Peyer's patch (tissue), 4 donors: ENCODE measurements around the gene BAIAP2. TPM values are rescaled to one million over a fixed set of nuclear protein-coding genes. Genes with fewer than 3 reads are reported as not detected.

Source experiments
- DNase-seq, 3 donors: peaks; one replicate each; pipeline ENCODE4 v3.0.0-alpha.2; 2017 to 2019
- H3K27ac ChIP-seq, 4 donors: fragments of 200-600 bp; sonication (generic); one replicate each; pipeline ENCODE4 v1.5.1; 2016 to 2019
- H3K27me3 ChIP-seq, 2 donors: fragments of 200-600 bp; sonication (generic); one replicate each; pipeline ENCODE4 v1.5.1; 2019
- H3K36me3 ChIP-seq, 3 donors: fragments of 200-600 bp; sonication (generic); one replicate each; pipeline ENCODE4 v1.5.1; 2016 to 2019
- H3K4me1 ChIP-seq, 4 donors: fragments of 200-600 bp; sonication (generic); one replicate each; pipeline ENCODE4 v1.5.1; 2016 to 2019
- H3K4me3 ChIP-seq, 4 donors: fragments of 200-600 bp; sonication (generic); 1 replicate in 3 of 4; 2 replicates in 1 of 4; pipeline ENCODE4 v1.5.1; 2016 to 2019; ENCODE audit warnings: mild to moderate bottlenecking in 1 of 4
- H3K9me3 ChIP-seq, 4 donors: fragments of 200-600 bp; sonication (generic); one replicate each; pipeline ENCODE4 v1.5.1; 2016 to 2019; ENCODE audit warnings: mild to moderate bottlenecking in 1 of 4
- POLR2A ChIP-seq, 2 donors: fragments of 450-650 bp; IDR thresholded peaks; one replicate each; pipeline ENCODE4 v1.5.1; 2017; ENCODE audit warnings: antibody characterized with exemption in 2 of 2, mild to moderate bottlenecking in 2 of 2, moderate library complexity in 2 of 2
- total RNA-seq, 4 donors: library from RNA; depleted of rRNA; stranded (reverse); fragments of >200 nt; gene quantifications; one replicate each; pipeline ENCODE4 v1.1.0, GENCODE V29; 2016
- TF ChIP-seq, protein P1 (sequence below), 6 experiments: fragments of 450-650 bp in 4 of 6; fragments of 200-600 bp in 2 of 6; sonication (generic) in 1 of 6; IDR thresholded peaks; one replicate each; pipeline ENCODE4 v1.5.1; 2017 to 2019; ENCODE audit warnings: antibody characterized with exemption in 6 of 6, mild to moderate bottlenecking in 3 of 6, moderate library complexity in 1 of 6

The BAIAP2 gene, protein sequence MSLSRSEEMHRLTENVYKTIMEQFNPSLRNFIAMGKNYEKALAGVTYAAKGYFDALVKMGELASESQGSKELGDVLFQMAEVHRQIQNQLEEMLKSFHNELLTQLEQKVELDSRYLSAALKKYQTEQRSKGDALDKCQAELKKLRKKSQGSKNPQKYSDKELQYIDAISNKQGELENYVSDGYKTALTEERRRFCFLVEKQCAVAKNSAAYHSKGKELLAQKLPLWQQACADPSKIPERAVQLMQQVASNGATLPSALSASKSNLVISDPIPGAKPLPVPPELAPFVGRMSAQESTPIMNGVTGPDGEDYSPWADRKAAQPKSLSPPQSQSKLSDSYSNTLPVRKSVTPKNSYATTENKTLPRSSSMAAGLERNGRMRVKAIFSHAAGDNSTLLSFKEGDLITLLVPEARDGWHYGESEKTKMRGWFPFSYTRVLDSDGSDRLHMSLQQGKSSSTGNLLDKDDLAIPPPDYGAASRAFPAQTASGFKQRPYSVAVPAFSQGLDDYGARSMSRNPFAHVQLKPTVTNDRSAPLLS
- total RNA-seq, result 10 to 100 TPM; 10.2 to 61.9 (median 17.6) TPM

DNA sequence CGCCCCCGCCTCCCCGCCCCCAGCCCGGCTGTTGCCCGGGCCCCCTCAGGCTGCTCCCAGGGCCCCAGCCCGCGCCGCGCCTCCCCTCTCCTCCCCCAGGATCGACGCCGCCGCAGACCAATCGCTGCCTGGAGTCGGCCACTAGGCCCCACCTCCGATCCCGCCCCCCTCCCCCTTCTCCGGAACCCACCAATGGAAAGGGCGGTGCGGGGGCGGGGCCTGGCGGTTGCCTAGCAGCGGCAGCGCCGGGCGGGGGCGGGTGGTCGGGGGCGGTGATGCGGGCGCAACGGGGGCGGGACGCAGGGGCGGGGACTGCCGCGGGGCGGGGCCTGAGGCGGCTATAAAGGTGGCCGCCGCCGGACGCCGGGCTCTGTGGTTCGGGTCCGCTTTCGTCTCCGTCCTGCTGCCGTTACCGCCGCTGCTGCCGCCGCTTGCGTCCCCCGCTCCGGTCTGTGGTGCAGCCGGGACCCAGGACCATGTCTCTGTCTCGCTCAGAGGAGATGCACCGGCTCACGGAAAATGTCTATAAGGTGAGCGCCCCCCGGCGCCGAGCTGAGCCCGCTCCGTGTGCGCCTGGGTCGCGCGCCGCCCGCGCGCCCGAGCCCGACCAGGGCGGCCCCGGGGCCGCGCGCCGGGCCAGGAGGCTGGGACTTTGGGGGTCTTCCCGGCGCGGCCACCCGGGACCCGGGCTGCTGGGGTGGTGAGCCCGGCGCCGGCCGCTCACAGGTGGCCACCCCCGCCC is at the start of gene BAIAP2:
Gene BAIAP2, plus strand, starts transcription at position 373 of the 742 bp plus-strand sequence. Its CDS starts 104 bp downstream, at position 477.
- DNase-seq, result peak; percentile 97 to 98 (median 97)
- H3K27me3 ChIP-seq, result no peaks in the 10 kb centered on the region
- peak within 1 kb of the TSS; percentile 67 to 88 (median 68) for H3K4me3 ChIP-seq
- H3K36me3 ChIP-seq, result no peaks in the 10 kb centered on the region
- H3K9me3 ChIP-seq, result no peaks in the 10 kb centered on the region
- H3K27ac ChIP-seq, result peak within 1 kb of the TSS; percentile 32 to 73 (median 56)
- TF ChIP-seq, protein P1, sequence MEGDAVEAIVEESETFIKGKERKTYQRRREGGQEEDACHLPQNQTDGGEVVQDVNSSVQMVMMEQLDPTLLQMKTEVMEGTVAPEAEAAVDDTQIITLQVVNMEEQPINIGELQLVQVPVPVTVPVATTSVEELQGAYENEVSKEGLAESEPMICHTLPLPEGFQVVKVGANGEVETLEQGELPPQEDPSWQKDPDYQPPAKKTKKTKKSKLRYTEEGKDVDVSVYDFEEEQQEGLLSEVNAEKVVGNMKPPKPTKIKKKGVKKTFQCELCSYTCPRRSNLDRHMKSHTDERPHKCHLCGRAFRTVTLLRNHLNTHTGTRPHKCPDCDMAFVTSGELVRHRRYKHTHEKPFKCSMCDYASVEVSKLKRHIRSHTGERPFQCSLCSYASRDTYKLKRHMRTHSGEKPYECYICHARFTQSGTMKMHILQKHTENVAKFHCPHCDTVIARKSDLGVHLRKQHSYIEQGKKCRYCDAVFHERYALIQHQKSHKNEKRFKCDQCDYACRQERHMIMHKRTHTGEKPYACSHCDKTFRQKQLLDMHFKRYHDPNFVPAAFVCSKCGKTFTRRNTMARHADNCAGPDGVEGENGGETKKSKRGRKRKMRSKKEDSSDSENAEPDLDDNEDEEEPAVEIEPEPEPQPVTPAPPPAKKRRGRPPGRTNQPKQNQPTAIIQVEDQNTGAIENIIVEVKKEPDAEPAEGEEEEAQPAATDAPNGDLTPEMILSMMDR (IDR thresholded peaks at IDR 0.05), result peak in 2 of 6 experiments; percentile 17
- peak; percentile 93 to 95 for TF ChIP-seq POLR2A (IDR thresholded peaks at IDR 0.05)
- H3K4me1 ChIP-seq, result peaks cover 0 to 44% (median 8%) of the 10 kb centered on the region in 4 donors

DNA sequence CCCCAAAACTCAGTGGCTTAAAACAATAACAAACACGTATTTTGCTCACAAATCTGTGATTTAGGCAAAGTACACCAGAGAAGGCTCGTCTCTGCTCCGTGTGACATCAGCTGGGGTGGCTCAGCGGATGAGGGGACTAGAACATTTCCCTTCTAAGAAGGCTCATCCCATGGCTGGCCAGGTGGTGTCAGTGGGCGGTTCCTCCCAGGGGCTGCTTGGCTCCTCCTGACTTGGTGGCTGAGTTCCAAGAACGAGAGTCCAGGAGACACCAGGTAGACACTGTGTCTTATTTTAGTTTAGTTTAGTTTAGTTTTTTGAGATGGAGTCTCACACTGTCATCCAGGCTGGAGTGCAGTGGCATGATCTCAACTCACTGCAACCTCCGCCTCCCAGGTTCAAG is 48.9 kb upstream of the BAIAP2 start:
- DNase-seq, result no peak

DNA sequence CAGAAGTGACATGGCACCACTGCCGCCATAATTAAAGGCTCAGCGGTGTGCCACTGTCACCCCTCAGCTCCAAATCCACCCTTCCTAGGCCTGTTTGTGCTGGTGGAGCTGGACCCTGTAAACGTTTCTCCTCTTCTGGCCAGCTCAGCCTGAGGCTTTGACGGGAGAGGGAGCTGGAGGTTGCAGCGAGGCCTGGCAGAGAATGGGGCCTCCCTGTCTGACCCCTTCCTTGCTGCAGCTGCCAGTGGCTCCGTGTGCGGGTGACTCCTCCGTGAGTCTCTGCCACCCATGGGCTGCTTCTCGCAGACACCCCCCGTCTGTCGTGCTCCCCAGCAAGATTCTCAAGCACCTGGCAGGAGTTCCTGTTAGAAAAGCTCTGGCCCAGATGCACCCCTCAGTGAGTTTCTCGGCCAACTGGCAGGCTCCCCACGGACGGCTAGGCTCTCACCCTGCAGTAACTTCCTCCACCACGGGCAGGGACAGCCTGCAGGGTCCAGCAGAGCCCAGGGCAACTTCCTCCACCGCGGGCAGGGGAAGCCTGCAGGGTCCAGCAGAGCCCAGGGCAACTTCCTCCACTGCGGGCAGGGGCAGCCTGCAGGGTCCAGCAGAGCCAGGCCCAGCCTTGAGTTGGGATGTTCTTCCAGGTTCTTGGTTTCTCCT is 48.0 kb upstream of the BAIAP2 start:
- TF ChIP-seq, protein P1 (IDR thresholded peaks at IDR 0.05), result no peak
- no peak for TF ChIP-seq POLR2A (IDR thresholded peaks at IDR 0.05)
- Histone ChIP-seq H3K9me3 (no peaks in the 10 kb centered on the region), H3K27me3 (no peaks in the 10 kb centered on the region), H3K4me1 (peaks cover 0 to 14% (median 4%) of the 10 kb centered on the region in 4 donors), H3K27ac (peak overlapping the region in 1 of 4 donors; percentile 17), H3K36me3 (no peaks in the 10 kb centered on the region), H3K4me3 (no peak overlapping the region)
- DNase-seq, result no peak

More for the DNA sequence above, 48.9 kb upstream of the BAIAP2 start:
- no peak for TF ChIP-seq POLR2A (IDR thresholded peaks at IDR 0.05)
- TF ChIP-seq, protein P1 (IDR thresholded peaks at IDR 0.05), result no peak
- Histone ChIP-seq H3K9me3 (no peaks in the 10 kb centered on the region), H3K27ac (no peak overlapping the region), H3K4me1 (peaks cover 0 to 18% (median 6%) of the 10 kb centered on the region in 4 donors), H3K4me3 (no peak overlapping the region), H3K36me3 (no peaks in the 10 kb centered on the region), H3K27me3 (no peaks in the 10 kb centered on the region)

DNA sequence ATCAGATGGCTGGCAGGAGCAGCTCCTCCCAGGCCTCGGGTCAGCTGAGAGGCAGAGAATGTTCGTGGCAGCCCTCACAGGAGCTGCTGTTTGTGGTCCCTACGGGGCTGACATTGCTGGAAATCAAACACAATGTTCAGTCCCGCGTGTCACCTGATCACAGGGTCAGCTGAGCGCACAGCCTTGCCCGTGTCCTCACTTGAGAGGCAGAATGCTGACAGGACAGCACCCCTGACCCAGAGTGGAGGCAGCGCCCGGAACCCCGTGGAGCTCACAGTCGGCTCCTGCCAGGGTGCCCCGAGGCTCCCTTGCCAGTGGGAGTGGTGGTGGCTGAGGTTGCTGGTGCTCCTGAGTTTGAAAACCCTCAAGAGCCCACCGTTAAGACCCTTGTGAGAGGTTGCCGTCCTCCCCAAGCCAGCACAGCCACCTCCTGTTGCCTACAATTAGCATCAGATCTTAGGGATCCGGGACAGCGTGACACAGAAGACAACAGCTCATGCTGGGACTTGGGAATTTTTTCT is 47.0 kb upstream of the BAIAP2 start:
- peaks cover 0 to 22% (median 9%) of the 10 kb centered on the region in 4 donors for H3K4me1 ChIP-seq
- no peaks in the 10 kb centered on the region for H3K27me3 ChIP-seq
- H3K27ac ChIP-seq, result no peak overlapping the region
- DNase-seq, result no peak
- no peaks in the 10 kb centered on the region for H3K9me3 ChIP-seq
- H3K4me3 ChIP-seq, result no peak overlapping the region
- H3K36me3 ChIP-seq, result no peaks in the 10 kb centered on the region
- TF ChIP-seq POLR2A (IDR thresholded peaks at IDR 0.05), result no peak
- TF ChIP-seq, protein P1 (IDR thresholded peaks at IDR 0.05), result no peak

DNA sequence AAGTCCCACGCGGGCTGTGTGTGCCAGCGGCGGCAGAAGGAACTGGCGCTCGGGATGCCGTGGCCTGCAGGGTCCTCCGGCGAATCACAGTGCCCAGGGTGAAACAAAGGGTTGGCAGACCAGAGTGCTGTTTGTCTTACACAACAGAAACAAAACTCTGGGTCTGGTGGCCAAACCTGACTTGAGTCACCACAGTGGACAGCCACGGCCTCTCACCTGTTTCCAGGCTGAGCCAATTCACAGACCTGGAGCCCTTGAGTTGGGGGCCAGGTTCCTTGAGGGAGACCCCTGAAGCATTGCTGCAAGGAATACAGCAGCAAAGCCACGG is 45.4 kb upstream of the BAIAP2 start:
- H3K9me3 ChIP-seq, result no peaks in the 10 kb centered on the region
- no peaks in the 10 kb centered on the region for H3K36me3 ChIP-seq
- no peak for DNase-seq
- H3K4me3 ChIP-seq, result peak overlapping the region in 2 of 4 donors; percentile 27 to 38
- no peak overlapping the region for H3K27ac ChIP-seq
- TF ChIP-seq POLR2A (IDR thresholded peaks at IDR 0.05), result no peak
- TF ChIP-seq, protein P1 (IDR thresholded peaks at IDR 0.05), result no peak
- H3K4me1 ChIP-seq, result peaks cover 0 to 36% (median 11%) of the 10 kb centered on the region in 4 donors
- no peaks in the 10 kb centered on the region for H3K27me3 ChIP-seq
